Esophagus squamous epithelium (tissue), 5 donors: ENCODE measurements around the gene EPAS1. TPM values are rescaled to one million over a fixed set of nuclear protein-coding genes. Genes with fewer than 3 reads are reported as not detected.

ENCODE experiments used
- DNase-seq: peaks from one replicate; lab custom pipeline; 2025; lab: John Stamatoyannopoulos, UW
- H3K27ac ChIP-seq, 4 donors: fragments of 200-600 bp; sonication (generic); one replicate each; pipeline ENCODE4 v1.5.1; 2016 to 2019; ENCODE audit warnings: mild to moderate bottlenecking in 1 of 4
- H3K27me3 ChIP-seq, 4 donors: fragments of 200-600 bp; sonication (generic); 1 replicate in 3 of 4; 2 replicates in 1 of 4; pipeline versions ENCODE4 v1.5.1 to v1.6.0; 2017 to 2021; ENCODE audit warnings: antibody characterized with exemption in 1 of 4
- H3K36me3 ChIP-seq, 3 donors: fragments of 200-600 bp; sonication (generic); one replicate each; pipeline ENCODE4 v1.5.1; 2016 to 2019
- H3K4me1 ChIP-seq, 3 donors: fragments of 200-600 bp; sonication (generic); one replicate each; pipeline ENCODE4 v1.5.1; 2017 to 2019
- H3K4me3 ChIP-seq, 4 donors: fragments of 200-600 bp; sonication (generic); 1 replicate in 3 of 4; 2 replicates in 1 of 4; pipeline ENCODE4 v1.5.1; 2016 to 2019; ENCODE audit warnings: mild to moderate bottlenecking in 2 of 4, moderate library complexity in 1 of 4
- H3K9me3 ChIP-seq, 3 donors: fragments of 200-600 bp; sonication (generic); one replicate each; pipeline ENCODE4 v1.5.1; 2016 to 2019
- CTCF ChIP-seq, 6 experiments: fragments of 450-650 bp in 4 of 6; fragments of 200-600 bp in 2 of 6; sonication (generic) in 2 of 6; IDR thresholded peaks; one replicate each; pipeline ENCODE4 v1.5.1; 2016 to 2019; ENCODE audit warnings: antibody characterized with exemption in 6 of 6, mild to moderate bottlenecking in 4 of 6, moderate library complexity in 4 of 6
- POLR2A ChIP-seq, 4 donors: fragments of 450-650 bp; IDR thresholded peaks; one replicate each; pipeline ENCODE4 v1.6.1; 2017; ENCODE audit warnings: antibody characterized with exemption in 4 of 4, mild to moderate bottlenecking in 4 of 4, moderate library complexity in 3 of 4
- WGBS, 2 donors: methylation state at CpG; one replicate each; pipeline ENCODE4 v1.1.5; 2018; 5-methylcytosine and 5-hydroxymethylcytosine counted together
- intact Hi-C: fragments of 100-400 bp; cut with DNase I; formaldehyde crosslinking; loops from one replicate; pipeline ENCODE4 v1.15.0; 2022
- total RNA-seq, 4 donors: library from RNA; depleted of rRNA; stranded (reverse); fragments of >200 nt; gene quantifications; one replicate each; pipeline ENCODE4 v1.1.0, GENCODE V29; 2016
- donor health status: DM: yes; HTN: yes; CAD: no.

EPAS1 gene
- total RNA-seq, 4 donors from 2014 or later, result 86.7 to 151 (median 105) TPM

- TF ChIP-seq CTCF (IDR thresholded peaks at IDR 0.05) (no peak), POLR2A (IDR thresholded peaks at IDR 0.05) (no peak)
- H3K36me3 ChIP-seq, result no peaks in the 10 kb centered on the region
- peak overlapping the region; percentile 51 to 85 (median 81) for H3K27ac ChIP-seq
- intact Hi-C loops, result no loop called here
- H3K9me3 ChIP-seq, result no peaks in the 10 kb centered on the region
- peak overlapping the region in 2 of 4 donors; percentile 25 to 48 for H3K4me3 ChIP-seq
- H3K27me3 ChIP-seq, result no peaks in the 10 kb centered on the region
- WGBS, 2 donors, result 31 to 42% methylated on average over 6 of the region's 6 CpGs
- H3K4me1 ChIP-seq, result peaks cover 36 to 100% (median 83%) of the 10 kb centered on the region in 3 donors
- DNase-seq, result no peak
These were observed 37.4 kb downstream of the EPAS1 start for GRCh38 chr2:46334389-46335271.

DNA sequence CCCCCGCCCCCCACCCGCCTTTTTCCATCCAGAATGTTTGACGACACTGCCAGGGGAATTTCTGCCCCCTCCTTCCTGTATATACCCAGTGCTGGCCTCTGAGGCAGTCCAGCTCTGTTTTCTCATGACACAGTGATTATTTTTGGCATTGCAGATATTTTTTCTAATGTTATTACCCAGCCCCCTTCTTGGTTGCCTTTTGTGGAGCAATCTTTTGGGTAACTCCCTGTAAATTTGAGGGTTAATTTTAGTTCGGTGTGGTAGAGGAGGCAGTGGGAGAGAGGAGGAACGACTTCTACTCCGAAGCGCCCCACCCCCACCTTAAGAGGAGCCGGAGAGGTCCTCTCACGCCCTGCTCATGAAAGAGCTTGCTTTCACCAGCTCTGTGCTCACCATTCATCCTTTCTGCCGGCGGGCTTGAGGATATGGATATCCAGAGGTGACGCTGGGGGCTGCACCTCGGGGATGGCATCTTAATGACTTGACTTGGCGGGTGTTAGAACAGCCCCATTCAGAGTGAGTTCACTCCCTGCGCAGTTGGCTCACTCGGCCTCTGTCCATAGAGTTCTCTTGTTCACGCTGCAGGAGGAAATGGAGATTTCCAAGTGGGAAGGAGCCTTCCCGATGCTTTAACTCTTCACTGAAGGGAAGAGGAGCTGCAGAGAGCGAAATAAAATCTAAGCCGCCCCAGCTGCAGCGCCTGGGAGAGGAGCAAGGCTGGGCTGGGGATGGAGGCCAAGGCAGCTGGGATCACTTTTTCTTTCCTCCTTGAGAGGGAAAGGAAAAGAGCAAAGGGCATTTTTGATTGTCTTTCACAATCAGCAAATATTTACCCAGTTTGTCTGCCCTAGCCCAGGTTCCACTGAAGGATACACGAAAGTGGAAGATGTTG, 38.4 kb downstream of the EPAS1 start:
- no peaks in the 10 kb centered on the region for H3K9me3 ChIP-seq
- peak overlapping the region; percentile 51 to 85 (median 81) for H3K27ac ChIP-seq
- H3K4me1 ChIP-seq, result peaks cover 29 to 100% (median 81%) of the 10 kb centered on the region in 3 donors
- peak overlapping the region in 2 of 4 donors; percentile 25 to 48 for H3K4me3 ChIP-seq
- no peak for TF ChIP-seq CTCF (IDR thresholded peaks at IDR 0.05)
- TF ChIP-seq POLR2A (IDR thresholded peaks at IDR 0.05), result no peak
- intact Hi-C loops, result no loop called here
- no peak for DNase-seq
- H3K36me3 ChIP-seq, result no peaks in the 10 kb centered on the region
- no peaks in the 10 kb centered on the region for H3K27me3 ChIP-seq
- WGBS, 2 donors, result 48 to 53% methylated on average over 14 to 15 of the region's 22 CpGs

- intact Hi-C loops, result no loop called here
- H3K27ac ChIP-seq, result peak overlapping the region; percentile 51 to 85 (median 81)
- no peak for DNase-seq
- 49 to 62% methylated on average over 4 of the region's 4 CpGs for WGBS, 2 donors
- no peaks in the 10 kb centered on the region for H3K27me3 ChIP-seq
- H3K36me3 ChIP-seq, result no peaks in the 10 kb centered on the region
- H3K4me3 ChIP-seq, result no peak overlapping the region
- TF ChIP-seq POLR2A (IDR thresholded peaks at IDR 0.05), result no peak
- TF ChIP-seq CTCF (IDR thresholded peaks at IDR 0.05), result no peak
- peaks cover 23 to 100% (median 74%) of the 10 kb centered on the region in 3 donors for H3K4me1 ChIP-seq
- no peaks in the 10 kb centered on the region for H3K9me3 ChIP-seq
These were observed 39.2 kb downstream of the EPAS1 start for GRCh38 chr2:46336283-46336959.

- H3K4me3 ChIP-seq, result no peak overlapping the region
- H3K4me1 ChIP-seq, result peaks cover 14 to 100% (median 64%) of the 10 kb centered on the region in 3 donors
- DNase-seq, result no peak
These were observed 40.2 kb downstream of the EPAS1 start for GRCh38 chr2:46337208-46337994.

More at GRCh38 chr2:46337208-46337994, 40.2 kb downstream of the EPAS1 start:
- 37 to 61% methylated on average over 9 to 11 of the region's 11 CpGs for WGBS, 2 donors
- no peaks in the 10 kb centered on the region for H3K27me3 ChIP-seq
- H3K9me3 ChIP-seq, result no peaks in the 10 kb centered on the region
- peak overlapping the region in 3 of 4 donors; percentile 80 to 85 (median 82) for H3K27ac ChIP-seq
- H3K36me3 ChIP-seq, result no peaks in the 10 kb centered on the region
- intact Hi-C loops, result no loop called here
- TF ChIP-seq POLR2A (IDR thresholded peaks at IDR 0.05) (no peak), CTCF (IDR thresholded peaks at IDR 0.05) (peak in 1 of 6 experiments; percentile 8)
